Measurements from ENCODE around the gene TIMP3.
A peak's percentile ranks its signal among the peaks of the same experiment; 100 is the strongest.
"Not testable (repeated sequence)": the region's sequence is repeated elsewhere in the genome, so short reads cannot be mapped to it uniquely, and the experiment has no call there.

TIMP3 gene

DNA sequence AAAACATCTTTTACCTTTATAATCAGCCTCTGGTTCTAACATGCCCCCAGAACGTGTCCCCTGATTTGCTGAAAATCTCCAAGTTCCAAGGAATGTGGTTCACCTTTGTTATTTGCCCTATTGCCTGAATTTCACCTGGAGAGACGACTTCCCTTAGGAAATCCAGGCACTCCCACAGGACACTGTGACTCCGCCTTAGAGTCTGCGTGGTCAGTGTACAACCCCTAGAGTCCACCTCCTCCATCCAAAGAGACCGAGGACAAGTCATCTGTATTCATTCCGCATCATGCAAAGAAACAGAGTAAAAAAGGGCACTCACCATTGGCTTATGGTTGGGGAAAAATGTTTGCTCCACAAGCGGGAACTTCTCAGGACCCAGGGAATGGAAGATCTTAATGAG lies 63.1 kb downstream of the TIMP3 start:
- in situ Hi-C loops (cut with MboI; ENCODE audit: low pct_unique_long_range_greater_than_20kb, low sequenced_read_pairs), result no loop called here
- no peak for DNase-seq

DNA sequence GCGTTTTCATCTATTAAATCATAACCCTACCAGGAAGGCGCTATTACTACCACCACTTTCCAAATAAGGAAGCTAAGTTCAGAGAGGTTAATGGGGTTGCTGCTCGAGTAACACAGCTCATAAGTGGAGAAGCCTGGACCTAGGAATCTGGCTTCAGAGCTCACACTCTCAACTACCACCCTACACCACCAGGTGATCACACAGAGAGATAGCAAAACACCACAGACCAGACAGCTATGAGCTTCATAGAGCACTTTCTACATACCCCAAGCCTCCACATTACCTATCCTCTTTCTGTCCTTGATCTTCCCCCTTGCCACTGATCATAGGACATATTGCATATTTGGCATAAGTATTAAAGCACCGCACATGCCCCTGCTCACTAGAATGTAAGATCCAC lies 65.4 kb downstream of the TIMP3 start:
- in situ Hi-C loops (cut with MboI; ENCODE audit: low pct_unique_long_range_greater_than_20kb, low sequenced_read_pairs), result no loop called here

DNA sequence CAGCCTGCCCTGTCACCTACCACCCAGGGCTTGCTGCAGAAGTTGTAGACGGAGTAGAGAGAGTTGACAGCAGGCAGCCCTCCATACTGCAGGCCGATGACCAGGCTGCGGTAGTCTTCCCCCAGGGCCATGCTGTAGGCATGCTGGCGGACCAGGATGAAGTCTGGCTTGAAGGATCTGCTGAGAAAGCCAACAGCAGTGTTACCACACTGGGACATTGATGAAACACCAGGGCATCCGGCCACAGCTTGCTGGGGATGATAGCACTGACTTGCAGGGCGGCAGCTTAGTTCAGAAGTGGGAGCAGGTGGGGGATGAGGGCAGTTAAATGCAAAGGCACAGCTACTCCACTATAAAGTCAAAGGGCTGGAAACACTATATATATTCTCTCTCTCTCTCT lies 67.4 kb downstream of the TIMP3 start:
- in situ Hi-C loops (cut with MboI; ENCODE audit: low pct_unique_long_range_greater_than_20kb, low sequenced_read_pairs), result no loop called here
- DNase-seq, result no peak

More for the DNA sequence above, 65.4 kb downstream of the TIMP3 start:
- no peak for DNase-seq

DNA sequence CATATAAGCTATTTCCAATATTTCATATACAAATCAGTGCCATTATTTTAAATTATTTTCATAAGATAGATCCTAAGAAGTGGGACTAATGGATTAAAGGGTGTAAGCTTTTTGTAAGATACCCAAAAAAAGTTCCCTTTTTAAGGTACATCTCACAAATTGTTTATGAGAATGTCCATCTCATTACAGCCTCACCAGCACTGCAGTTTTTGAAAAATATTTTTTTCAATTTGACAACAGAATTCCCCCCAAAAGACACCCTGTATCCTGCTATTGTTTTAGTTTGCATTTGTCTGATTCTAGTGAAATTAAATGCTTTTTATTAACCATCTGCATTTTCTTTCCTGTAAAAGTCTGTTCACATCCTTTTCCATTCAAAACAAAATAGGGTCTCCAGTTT lies 69.0 kb downstream of the TIMP3 start:
- DNase-seq, result no peak
- in situ Hi-C loops (cut with MboI; ENCODE audit: low pct_unique_long_range_greater_than_20kb, low sequenced_read_pairs), result no loop called here

DNA sequence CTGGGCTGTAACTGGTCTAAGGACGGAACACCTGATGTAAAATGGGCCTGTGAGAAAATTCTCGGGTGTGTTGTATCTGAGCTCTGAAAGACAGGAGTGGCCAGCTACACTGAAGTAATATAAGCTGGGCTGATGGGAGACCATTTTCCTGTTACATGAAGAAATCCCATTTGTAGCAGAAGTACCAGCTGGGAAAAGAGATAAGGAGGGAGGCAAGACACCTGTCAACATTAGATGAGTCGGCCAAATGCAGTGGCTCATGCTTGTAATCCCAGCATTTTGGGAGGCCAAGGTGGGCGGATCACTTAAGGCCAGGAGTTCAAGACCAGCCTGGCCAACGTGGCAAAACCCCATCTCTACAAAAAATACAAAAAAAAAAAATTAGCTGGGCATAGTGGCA lies 72.1 kb downstream of the TIMP3 start:
- in situ Hi-C loops (cut with MboI; ENCODE audit: low pct_unique_long_range_greater_than_20kb, low sequenced_read_pairs); DNase-seq: not testable (repeated sequence)

DNA sequence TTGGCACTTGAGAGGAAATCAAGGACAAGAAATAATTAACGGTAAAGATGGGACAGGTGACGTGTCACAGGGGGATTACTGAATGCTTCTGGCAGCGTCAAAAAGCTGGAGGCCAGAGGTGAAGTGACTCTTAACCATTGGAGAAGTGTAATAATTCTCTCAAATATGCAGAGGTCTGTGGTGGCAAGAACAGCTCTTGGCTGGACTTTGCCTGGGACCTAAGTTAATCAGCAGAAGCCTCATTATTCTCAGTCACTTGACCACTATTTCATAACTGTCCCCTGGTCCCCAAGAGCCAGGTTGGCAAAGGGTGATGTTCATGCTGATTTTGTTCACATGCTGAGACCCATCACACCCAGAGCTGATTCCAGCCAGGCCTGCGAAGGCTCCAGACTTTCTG lies 72.9 kb downstream of the TIMP3 start:
- no peak for DNase-seq
- in situ Hi-C loops (cut with MboI; ENCODE audit: low pct_unique_long_range_greater_than_20kb, low sequenced_read_pairs), result no loop called here

DNA sequence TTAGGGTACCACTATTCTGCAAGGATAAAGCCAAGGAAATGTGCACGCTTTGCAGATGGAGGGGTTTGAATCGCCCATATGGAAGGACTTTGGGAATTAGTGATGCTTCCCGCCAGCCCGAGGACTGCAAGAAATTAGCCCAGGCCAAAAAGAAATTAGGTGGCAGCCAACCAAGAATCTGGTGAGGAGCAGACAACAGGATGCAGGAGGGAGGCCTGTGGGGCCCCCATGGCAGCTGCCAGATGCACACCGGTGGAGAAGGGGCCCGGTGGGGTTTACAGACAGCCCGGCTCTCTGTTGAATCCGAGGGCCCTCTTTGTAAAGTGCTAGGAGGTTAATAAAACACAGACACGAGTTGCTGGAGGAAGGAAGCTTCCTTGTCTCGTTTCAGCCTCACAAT lies 73.5 kb downstream of the TIMP3 start:
- DNase-seq, result no peak
- in situ Hi-C loops (cut with MboI; ENCODE audit: low pct_unique_long_range_greater_than_20kb, low sequenced_read_pairs), result no loop called here

DNA sequence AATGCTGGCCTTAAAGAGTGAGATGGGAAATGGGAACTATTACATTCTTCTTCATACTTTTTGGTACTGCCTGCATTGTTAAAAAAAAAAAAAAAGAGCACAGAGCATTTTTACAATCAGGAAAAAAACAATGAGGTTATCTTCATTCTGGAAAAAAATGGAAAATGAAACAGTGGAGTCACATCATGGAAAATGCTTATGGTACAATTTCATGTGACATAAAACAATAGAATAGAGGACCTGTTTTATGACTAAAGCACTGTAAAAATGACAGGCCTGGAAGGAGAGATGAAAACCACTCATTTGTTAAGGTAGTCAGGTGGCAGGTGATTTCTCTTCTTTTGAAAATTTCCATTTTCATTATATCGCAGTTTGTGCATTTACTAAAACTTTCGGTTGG lies 75.0 kb downstream of the TIMP3 start:
- in situ Hi-C loops (cut with MboI; ENCODE audit: low pct_unique_long_range_greater_than_20kb, low sequenced_read_pairs), result no loop called here
- no peak for DNase-seq

DNA sequence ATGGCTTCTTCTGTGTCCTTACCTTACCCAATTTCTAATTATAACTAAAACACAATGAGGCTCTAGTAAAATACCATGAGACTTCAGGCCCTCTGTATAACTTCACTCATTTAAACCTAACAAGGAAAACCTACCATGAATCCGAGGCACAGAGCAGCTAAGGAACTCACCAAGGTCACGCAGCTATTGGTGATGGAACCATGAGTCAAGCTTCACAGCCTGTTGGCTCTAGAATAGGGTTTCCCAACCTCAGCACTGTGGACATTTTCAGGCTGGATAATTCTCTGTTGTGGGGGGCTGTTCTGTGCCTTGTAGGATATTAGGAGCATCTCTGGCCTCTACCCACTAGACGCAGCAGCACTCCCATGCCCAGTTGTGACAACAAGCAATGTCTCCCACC lies 75.7 kb downstream of the TIMP3 start:
- in situ Hi-C loops (cut with MboI; ENCODE audit: low pct_unique_long_range_greater_than_20kb, low sequenced_read_pairs), result no loop called here
- DNase-seq, result no peak

DNA sequence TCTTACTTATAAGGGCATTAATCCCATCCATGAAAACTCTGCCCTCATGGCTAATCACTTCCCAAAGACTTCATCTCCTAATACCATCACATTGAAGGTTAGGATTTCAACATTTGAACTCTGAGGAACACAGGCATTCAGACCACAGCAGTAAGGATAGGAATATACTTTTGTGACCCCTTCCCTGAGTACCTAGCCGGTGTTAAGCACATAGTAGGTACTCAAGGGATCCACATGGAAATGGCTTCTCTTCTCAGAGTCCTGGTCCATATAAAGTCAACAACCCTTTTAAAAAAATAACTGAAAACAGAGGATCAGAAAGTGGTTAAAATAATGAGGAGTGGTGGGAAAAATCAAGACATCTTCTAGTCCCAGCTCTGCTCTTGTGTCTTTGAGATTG lies 78.0 kb downstream of the TIMP3 start:
- no peak for DNase-seq
- in situ Hi-C loops (cut with MboI; ENCODE audit: low pct_unique_long_range_greater_than_20kb, low sequenced_read_pairs), result no loop called here

DNA sequence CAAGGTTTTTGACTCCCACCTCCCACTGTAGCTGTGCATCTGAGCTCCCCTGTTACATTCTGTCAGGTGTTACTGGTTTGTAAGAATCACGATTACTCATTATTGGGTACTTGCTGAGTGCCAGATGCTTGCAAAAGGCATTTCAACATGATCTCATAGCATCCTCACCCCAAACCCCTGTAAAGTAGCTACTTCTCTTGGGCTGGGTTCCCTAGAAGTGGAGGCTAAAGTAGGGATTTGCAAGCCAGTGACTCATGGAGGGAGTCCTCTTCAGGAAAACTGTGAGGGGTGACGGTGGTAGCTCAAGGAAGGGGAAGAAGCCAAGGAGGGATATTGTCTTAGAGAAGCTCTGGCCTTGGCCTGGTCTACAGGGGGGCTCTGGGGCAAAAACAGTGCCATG lies 78.6 kb downstream of the TIMP3 start:
- no peak for DNase-seq
- in situ Hi-C loops (cut with MboI; ENCODE audit: low pct_unique_long_range_greater_than_20kb, low sequenced_read_pairs), result no loop called here

DNA sequence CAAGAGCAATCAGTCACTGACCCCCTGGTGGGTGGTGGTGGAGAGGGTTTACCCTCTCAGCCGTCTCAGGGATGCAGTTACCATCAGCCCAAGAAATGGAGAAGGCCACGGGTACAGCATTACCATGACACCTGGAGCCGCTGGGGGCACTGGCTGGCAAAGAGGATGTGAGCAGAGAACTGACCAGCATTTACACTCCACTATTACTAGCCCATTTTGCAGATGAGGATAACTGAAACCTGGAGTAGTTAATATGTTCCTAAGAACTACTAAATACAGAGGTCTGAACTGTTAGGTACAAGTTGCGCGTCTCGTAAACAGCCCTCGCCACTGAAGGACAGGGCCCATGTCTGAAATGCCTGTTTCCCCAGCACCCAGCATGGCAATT lies 79.0 kb downstream of the TIMP3 start:
- DNase-seq, result no peak
- in situ Hi-C loops (cut with MboI; ENCODE audit: low pct_unique_long_range_greater_than_20kb, low sequenced_read_pairs), result no loop called here

DNA sequence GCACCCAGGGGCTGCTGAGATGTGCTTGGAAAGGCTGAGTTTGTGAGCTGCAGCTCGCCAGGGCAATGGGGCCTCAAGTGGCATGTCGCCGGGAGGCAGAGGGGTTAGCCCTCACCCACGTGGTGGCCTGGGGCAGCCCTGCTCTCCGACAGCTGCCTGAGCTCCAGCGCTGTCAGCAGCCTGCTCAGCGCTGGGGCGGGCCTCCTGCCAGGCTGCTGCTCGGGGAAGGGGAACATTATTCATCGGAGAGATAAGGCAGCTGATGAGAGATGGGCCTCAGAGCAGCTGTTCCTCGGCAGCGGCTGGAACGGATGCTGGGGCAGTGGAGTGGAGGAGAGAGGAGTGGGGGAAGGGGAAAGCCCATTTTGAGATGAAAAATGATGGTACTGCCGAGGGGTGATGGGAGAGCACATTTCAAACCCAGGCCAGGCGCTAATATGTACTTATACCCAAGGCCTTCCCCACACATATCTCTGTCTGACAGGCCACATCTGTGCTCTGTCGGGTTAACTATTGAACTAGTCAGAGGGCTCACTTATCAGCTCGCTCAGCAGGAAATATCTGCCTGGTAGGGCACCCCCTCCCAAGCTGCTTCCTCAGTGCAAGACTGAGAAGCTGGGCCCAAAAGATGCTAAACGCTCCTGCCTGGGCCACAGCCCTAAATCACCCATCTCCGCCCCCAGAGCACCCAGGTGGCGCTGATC lies 79.5 kb downstream of the TIMP3 start:
- peak; percentile 86 for DNase-seq
- in situ Hi-C loops (cut with MboI; ENCODE audit: low pct_unique_long_range_greater_than_20kb, low sequenced_read_pairs), result no loop called here

DNA sequence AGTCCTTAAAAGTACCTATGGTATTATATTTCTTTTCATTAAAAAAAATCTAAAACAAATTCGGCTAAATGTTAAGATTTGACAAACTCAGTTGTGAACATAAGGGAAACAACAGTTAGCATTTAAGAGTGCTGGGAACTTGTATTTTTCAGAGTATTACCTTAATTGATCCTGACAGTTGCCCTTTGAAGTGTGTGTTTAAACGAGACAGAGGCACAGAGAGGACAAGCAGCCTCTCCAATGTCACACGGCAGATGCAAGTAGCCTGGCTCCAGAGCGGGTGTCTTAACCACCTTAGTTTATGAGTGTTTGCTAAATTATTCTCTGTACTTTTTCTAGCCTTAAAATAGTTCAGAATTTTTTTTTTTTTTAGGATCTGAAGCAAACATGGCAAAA lies 80.9 kb downstream of the TIMP3 start:
- in situ Hi-C loops (cut with MboI; ENCODE audit: low pct_unique_long_range_greater_than_20kb, low sequenced_read_pairs), result no loop called here
- no peak for DNase-seq

DNA sequence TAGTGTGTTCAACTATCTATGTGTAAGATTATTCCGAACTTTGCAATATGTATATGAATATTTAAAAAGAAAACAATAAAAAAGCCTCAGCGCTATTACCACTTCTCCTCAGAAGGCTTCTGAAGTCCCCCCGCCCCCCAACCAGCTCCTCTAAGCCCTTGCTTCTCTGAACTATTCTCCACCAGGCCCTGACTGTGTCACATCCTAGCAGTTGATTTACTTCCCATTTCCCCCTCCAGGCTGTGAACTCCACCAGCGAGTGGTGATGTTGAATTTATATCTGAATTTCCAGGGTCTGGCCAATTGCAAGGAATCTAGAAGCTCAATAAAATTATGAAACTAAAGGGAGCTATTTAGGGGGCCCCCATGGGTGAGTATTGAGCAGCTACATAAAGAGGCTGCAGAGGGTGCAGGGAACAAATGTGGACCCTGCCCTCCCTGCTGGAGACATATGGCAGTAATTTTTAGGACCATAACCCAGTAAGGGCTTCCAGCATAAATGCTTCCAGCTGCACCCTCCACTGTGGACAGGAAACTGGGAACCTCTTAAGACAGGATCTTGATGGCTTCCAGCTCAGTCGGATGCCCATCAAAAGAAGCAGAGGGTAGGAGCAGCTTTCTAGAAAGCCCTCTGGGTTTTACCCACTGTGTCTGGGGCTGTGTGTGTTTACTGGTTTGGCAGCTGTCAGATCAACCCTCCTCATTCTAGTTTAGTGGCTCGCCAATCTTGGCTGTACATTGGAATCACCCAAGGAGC lies 81.4 kb downstream of the TIMP3 start:
- in situ Hi-C loops (cut with MboI; ENCODE audit: low pct_unique_long_range_greater_than_20kb, low sequenced_read_pairs), result no loop called here

DNA sequence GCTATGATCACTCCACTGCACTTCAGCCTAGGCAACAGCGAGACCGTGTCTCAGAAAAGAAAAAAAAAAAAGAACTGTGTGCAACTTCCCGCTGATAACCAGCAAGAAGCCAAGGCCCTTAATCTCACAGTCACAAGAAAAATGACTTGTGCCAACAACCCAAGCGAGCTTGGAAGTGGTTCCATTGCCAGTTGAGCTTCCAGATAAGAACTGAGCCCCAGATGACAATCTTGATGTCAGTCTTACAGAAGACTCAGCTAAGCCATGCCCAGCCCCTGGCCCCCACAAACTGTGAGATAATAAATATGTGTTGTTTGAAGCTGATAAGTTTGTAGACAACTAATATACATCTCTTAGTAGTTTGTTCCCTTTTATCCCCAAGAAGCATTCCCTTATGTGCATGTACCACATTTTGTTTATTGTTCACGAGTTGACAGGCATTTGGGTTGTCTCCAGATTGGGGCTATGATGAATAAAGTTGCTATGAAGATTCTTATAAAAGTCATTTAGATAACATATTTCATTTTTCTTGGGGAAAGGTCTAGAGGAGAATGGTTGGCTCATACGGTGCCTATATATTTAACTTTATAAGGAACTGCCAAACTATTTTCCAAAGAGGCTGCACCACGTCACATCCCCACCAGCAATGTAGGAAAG lies 85.9 kb downstream of the TIMP3 start:
- DNase-seq, result no peak
- in situ Hi-C loops (cut with MboI; ENCODE audit: low pct_unique_long_range_greater_than_20kb, low sequenced_read_pairs), result no loop called here

More for the DNA sequence above, 81.4 kb downstream of the TIMP3 start:
- peak; percentile 20 for DNase-seq

DNA sequence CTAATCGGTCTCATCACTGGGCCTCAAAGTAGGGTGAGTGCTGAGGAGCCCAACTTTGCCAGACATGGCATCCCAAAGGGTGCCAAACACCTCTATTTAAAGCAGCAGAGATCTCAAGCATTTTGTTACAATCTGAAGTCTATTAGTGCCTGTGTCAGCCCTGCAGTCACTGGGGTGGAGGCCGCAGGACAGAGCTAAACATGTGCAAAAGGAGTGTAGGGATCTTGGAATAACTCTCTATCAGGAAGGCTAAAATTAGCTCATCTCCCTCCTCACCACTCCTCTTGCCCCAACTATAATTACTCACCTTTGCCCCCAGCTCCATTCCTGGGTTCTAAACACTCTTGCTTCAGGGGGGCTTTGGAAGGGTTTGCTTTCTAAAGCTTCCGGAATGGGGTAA lies 87.5 kb downstream of the TIMP3 start:
- in situ Hi-C loops (cut with MboI; ENCODE audit: low pct_unique_long_range_greater_than_20kb, low sequenced_read_pairs), result no loop called here
- no peak for DNase-seq

DNA sequence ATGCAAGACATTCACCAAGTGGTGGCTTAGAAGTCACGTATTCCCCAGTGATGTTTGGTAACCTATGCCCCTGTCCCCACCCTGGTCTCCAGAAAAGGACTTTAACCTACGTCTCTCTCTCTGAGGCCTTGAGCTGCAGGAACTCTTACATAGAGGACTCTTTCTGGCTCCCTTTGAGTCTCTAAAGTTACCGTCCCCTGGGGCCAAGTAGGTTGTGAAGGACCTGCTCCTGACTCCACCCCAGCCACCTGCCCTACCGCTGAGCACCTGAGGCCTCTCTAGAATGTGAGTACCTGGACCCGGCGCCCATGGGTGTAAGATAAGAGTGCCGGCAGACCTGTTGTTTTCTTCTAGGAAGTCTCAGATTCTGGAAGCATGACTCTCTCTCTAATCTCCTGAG lies 95.4 kb downstream of the TIMP3 start:
- in situ Hi-C loops (cut with MboI; ENCODE audit: low pct_unique_long_range_greater_than_20kb, low sequenced_read_pairs), result no loop called here
- DNase-seq, result no peak

DNA sequence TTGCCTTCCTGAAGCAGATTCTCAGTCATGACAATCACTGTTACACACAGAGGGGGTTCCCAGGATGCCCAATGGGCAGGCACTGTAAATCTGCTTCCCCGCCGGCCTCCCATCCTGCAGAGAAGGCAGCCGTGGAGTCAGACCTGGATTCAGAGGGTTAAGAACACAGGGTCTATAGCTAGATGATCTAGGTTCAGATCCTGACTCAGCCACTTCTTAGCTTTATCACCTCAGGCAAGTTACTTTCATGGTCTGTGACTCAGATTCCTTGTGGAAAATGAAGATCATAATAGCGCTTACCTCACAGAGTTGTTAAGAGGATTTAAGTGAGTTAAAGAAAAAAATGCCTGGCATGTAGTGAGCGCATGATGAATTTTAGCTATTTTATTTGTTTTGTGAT lies 95.9 kb downstream of the TIMP3 start:
- no peak for DNase-seq
- in situ Hi-C loops (cut with MboI; ENCODE audit: low pct_unique_long_range_greater_than_20kb, low sequenced_read_pairs), result no loop called here

DNA sequence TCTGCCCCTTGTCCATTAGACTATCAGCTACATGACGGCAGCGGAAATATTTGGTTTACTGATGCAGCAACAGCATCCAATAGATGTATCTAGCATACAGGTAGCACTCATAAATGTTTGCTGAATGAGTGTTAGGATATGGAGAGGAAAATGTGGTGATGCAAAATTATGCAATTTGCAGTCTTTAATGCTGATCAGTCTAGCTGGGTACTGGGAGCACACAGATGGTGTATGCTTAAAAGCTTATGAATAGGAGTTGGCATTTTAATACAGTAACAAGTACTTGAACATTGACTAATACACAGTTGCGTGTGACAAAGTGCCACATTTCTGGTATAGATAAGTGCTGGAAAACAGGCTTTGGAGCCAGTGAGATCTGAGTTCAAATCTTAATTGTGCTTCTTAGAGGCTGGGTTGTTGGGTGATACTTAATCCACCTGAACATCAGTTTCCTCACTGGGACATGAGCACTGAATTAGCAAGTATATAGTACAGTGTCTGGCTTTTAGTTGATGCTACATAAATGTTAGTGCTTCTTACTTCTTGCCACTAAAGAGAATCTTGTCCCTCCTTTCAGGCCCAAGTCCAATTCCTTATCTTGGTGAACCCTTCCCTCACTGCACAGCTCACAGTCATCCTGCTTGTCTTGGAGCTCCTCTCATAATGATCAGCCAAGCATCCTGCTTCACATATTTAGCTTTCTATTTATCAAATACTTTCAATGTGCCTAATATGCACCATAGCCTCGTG lies 99.6 kb downstream of the TIMP3 start:
- in situ Hi-C loops (cut with MboI; ENCODE audit: low pct_unique_long_range_greater_than_20kb, low sequenced_read_pairs), result no loop called here
- no peak for DNase-seq

Data from KBM-7 (cell line).